HEK293 (cell line): ENCODE data around the gene POLD2.

Experiments used
- SETDB1 ChIP-seq: IDR thresholded peaks from one replicate; pipeline ENCODE4 v1.6.1; 2017; ENCODE audit warnings: mild to moderate bottlenecking, low read length, moderate library complexity, mixed read lengths; ENCODE audit not compliant: insufficient read length
- YY1 ChIP-seq: fragments of 450-650 bp; formaldehyde crosslinking; IDR thresholded peaks from 2 replicates; pipeline ENCODE4 v1.5.1; 2018; ENCODE audit warnings: missing biosample characterization, missing genetic modification characterization
- ZNF133 ChIP-seq: fragments of 450-650 bp; formaldehyde crosslinking; IDR thresholded peaks from 2 replicates; pipeline ENCODE4 v1.5.1; 2016; ENCODE audit warnings: missing biosample characterization, missing genetic modification characterization
- ZNF391 ChIP-seq: fragments of 450-650 bp; formaldehyde crosslinking; IDR thresholded peaks from 2 replicates; pipeline ENCODE4 v1.5.1; 2016; ENCODE audit warnings: low read depth, missing biosample characterization, missing genetic modification characterization, borderline replicate concordance
- ZNF416 ChIP-seq: fragments of 450-650 bp; formaldehyde crosslinking; IDR thresholded peaks from 2 replicates; pipeline ENCODE4 v1.5.1; 2016; ENCODE audit warnings: missing biosample characterization, missing genetic modification characterization
- ZNF530 ChIP-seq: fragments of 450-650 bp; formaldehyde crosslinking; IDR thresholded peaks from 2 replicates; pipeline ENCODE4 v1.5.1; 2016; ENCODE audit warnings: low read depth, missing biosample characterization, missing genetic modification characterization
- ZNF747 ChIP-seq: fragments of 450-650 bp; formaldehyde crosslinking; IDR thresholded peaks from 2 replicates; pipeline ENCODE4 v1.5.1; 2016; ENCODE audit warnings: missing biosample characterization, missing genetic modification characterization
- TF ChIP-seq, protein P1 (sequence below): fragments of 450-650 bp; formaldehyde crosslinking; IDR thresholded peaks from 2 replicates; pipeline ENCODE4 v1.5.1; 2016; ENCODE audit warnings: missing biosample characterization, missing genetic modification characterization

DNA sequence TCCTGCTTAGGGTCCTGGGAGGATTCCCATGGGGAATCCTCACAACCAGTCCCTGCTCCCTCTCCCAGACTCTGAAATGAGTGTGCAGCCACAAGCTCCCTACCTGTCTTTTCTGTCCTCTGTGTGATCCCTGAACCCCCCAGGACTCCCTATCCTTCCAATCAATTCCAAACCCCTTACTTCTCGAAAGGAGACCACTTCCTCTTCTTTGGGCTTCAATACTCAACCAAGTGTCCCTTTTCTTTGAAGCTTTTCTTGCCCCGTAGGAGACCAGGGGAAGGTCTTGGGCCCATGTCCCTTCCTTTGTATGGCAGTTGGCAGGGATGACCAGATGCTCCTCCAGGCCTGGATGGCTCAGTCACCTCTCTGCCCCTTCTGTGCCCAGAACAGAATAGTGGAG is 17.5 kb downstream of the POLD2 start:
- TF ChIP-seq, protein P1, sequence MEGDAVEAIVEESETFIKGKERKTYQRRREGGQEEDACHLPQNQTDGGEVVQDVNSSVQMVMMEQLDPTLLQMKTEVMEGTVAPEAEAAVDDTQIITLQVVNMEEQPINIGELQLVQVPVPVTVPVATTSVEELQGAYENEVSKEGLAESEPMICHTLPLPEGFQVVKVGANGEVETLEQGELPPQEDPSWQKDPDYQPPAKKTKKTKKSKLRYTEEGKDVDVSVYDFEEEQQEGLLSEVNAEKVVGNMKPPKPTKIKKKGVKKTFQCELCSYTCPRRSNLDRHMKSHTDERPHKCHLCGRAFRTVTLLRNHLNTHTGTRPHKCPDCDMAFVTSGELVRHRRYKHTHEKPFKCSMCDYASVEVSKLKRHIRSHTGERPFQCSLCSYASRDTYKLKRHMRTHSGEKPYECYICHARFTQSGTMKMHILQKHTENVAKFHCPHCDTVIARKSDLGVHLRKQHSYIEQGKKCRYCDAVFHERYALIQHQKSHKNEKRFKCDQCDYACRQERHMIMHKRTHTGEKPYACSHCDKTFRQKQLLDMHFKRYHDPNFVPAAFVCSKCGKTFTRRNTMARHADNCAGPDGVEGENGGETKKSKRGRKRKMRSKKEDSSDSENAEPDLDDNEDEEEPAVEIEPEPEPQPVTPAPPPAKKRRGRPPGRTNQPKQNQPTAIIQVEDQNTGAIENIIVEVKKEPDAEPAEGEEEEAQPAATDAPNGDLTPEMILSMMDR: no peak
- TF ChIP-seq ZNF530 (no peak), ZNF416 (tag by site-specific recombination) (no peak), ZNF391 (tag by site-specific recombination) (no peak), ZNF133 (tag by site-specific recombination) (no peak), SETDB1 (no peak), YY1 (no peak), ZNF747 (tag by site-specific recombination) (no peak)
